GM19455 (cell line): ENCODE measurements around the gene SCAANT1.
A peak's percentile ranks its signal among the peaks of the same experiment; 100 is the strongest.

Source experiments
- ATAC-seq: cut with Tn5 transposase; IDR thresholded peaks from one replicate; pipeline ENCODE4 v1.9.1; 2021; ENCODE audit not compliant: unreplicated experiment

The SCAANT1 gene

DNA sequence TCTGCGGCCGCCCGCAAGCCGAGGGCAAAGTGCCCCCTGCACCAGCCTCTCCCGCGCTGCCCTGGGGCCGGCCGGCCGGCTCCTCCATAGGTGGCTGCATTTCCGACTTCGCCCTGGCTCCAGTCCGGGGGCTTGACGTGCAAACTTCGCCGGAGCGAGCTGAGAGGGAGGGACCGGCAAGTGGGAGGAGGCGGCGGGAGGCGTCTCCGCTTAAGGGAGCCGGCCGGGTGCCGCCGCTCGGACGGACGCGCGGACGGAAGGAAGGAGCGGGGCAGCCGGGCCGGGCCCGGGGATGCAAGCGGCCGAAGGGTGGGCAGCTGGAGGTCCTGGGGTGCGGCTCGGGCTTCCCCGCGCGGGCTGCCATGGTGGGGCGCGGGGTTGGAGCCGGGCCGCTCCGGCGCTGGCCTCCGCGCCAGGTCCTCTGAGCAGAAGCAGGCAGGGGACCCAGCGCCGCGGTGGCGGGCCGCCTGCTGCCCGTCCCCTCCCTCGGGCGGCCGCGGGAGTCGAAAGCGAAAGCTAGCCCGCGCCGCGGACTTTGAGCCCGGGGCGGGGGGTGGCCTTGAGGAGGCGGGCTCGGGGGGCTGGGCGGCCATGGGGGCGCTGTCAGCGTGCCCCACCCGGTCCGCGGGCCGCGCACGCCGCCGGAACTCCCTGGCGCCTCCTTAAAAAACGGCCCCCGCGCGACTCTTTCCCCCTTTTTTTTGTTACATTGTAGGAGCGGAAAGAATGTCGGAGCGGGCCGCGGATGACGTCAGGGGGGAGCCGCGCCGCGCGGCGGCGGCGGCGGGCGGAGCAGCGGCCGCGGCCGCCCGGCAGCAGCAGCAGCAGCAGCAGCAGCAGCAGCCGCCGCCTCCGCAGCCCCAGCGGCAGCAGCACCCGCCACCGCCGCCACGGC is at the start of gene SCAANT1:
TSS of gene SCAANT1 (minus strand) at position 511 of the 895 bp plus-strand sequence.
- ATAC-seq = peak; percentile 83

DNA sequence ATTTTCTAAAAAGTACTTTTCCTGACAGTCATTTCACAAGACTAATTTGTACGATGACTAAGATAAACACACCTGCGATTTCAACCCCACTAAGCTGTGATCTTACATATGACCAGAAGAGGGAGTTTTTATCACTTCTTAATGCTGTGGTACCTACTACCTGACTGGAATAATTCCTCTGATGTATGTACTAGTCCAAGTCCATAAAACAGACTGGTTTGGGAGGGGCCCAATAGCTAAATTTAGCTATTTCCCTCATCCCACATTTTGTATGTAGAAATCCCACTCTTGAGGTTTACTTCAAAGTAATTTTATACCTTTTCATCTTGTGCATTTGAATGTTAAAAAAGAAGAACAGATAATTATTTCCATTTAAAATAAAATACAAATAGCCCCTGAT is 49.7 kb upstream of the SCAANT1 start:
- ATAC-seq = peak; percentile 74

GRCh38 chr3:63960048-63960711 is 48.0 kb upstream of the SCAANT1 start:
- ATAC-seq = no peak

- no peak for ATAC-seq
Observed at GRCh38 chr3:63959146-63959545, 47.0 kb upstream of the SCAANT1 start.

- no peak for ATAC-seq
Observed at GRCh38 chr3:63955830-63956545, 43.8 kb upstream of the SCAANT1 start.

GRCh38 chr3:63955036-63955650 is 43.0 kb upstream of the SCAANT1 start:
- no peak for ATAC-seq

GRCh38 chr3:63954182-63954581 is 42.0 kb upstream of the SCAANT1 start:
- ATAC-seq = no peak

GRCh38 chr3:63952248-63952594 is 40.0 kb upstream of the SCAANT1 start:
- ATAC-seq = no peak

- no peak for ATAC-seq
Observed at GRCh38 chr3:63951492-63952247, 39.5 kb upstream of the SCAANT1 start.

DNA sequence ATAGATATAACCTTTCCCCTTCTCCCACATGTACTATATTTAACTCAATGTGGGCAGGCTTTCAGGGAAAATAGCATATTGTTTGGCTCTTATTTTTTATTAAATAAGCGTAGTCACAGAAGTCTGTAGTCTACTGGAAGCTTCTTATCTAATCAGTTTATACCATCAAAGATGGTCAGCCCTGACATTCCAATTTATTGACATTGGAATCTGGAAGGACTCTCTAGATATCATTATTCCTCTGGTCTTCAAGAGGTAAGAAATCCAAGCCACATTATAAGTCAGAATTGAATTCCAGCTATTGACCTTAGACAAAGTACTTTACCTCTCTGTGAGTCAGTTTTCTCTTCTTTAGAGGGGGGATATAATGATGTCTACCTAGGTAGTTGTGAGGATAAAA is 38.5 kb upstream of the SCAANT1 start:
- ATAC-seq = no peak

DNA sequence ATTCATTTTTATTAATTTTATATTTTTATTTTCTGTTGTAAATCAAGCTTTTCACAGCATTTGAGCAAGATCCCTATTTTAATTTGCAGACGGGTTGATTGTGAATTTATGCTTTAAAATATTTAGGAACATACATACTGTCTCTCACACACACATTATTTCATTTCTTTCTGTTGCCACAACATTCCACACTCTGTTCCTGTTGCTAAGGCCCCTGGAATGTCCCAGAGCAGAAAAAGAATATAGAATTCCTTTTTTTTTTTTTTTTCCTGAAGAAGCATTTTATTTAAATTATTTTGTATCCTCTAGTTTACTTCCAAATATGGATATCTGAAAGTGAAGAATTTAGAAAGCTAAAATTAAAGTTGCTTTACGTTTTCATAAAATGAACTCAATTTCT is 36.8 kb upstream of the SCAANT1 start:
- ATAC-seq = no peak

DNA sequence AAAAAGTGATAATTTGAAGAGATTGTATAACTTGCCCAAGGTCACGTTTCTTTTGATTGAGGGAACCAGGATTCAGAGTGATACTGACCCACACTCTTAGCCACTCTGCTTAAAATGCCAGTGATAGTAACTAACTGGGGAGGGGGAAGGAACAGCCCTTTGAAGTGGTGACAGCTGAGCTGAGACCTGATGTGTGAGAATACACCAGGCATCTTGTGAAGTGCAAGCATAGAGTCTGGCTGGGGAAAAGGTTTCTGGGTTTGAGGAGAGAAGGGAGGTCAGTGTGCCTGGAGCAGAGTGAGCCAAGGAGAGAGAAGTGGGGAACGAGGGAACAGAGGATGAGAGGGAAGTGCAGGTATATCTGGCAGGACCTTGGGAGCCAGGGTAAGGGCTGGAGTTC is 35.4 kb upstream of the SCAANT1 start:
- ATAC-seq = no peak

- no peak for ATAC-seq
Observed at GRCh38 chr3:63946753-63947152, 34.6 kb upstream of the SCAANT1 start.

- no peak for ATAC-seq
Observed at GRCh38 chr3:63945558-63946096, 33.4 kb upstream of the SCAANT1 start.

- no peak for ATAC-seq
Observed at GRCh38 chr3:63943678-63944077, 31.5 kb upstream of the SCAANT1 start.

- no peak for ATAC-seq
Observed at GRCh38 chr3:63942528-63942927, 30.3 kb upstream of the SCAANT1 start.

DNA sequence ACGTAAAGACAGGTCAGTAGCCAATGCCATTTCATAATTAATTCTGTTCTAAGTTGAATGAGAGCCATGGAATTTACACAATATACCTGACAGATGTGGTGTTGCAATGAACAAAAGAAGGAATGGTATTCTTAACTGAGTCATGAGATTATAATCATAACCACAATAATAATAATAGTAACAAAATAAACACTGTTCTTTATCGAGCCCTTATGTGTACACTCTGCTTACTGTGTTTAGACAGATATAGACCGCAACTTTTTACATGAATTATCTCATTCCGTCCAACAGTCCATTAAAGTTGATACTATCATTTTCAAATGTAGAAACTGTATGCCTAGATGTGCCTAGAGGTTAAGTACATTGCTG is 28.2 kb upstream of the SCAANT1 start:
- no peak for ATAC-seq

- ATAC-seq = peak; percentile 63
Observed at GRCh38 chr3:63937661-63938651, 25.8 kb upstream of the SCAANT1 start.

GRCh38 chr3:63936925-63937324 is 24.7 kb upstream of the SCAANT1 start:
- ATAC-seq = no peak
